ENCODE data around the gene ODR4. TPM values are rescaled to one million over a fixed set of nuclear protein-coding genes. Genes with fewer than 3 reads are reported as not detected.
"Not testable (repeated sequence)": the region's sequence is repeated elsewhere in the genome, so short reads cannot be mapped to it uniquely, and the experiment has no call there.

ODR4 gene
- polyA plus RNA-seq, 4 donors, result 28.3 to 36.9 (median 32.2) TPM

DNA sequence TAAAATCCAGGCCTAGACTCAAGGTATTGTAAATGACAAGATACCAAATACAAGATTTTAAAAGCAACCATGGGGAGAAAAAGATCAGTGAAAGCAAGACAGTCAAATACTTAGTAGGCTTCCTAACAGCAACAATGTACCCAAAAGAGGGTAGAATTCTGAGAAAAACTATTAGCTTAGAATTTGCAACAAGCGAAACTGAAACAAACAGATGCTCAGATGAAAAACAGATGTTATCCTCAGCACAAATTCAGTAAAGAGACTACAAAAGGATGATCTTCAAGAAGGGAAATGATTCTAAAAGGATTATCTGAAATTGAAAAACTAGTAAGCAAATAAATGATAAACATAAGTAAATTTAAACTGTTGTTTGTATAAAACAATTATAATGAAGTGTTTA lies 45.3 kb downstream of the ODR4 start:
- no peak for DNase-seq (ENCODE audit: low read depth in 4 of 4, low spot score in 3 of 4)

DNA sequence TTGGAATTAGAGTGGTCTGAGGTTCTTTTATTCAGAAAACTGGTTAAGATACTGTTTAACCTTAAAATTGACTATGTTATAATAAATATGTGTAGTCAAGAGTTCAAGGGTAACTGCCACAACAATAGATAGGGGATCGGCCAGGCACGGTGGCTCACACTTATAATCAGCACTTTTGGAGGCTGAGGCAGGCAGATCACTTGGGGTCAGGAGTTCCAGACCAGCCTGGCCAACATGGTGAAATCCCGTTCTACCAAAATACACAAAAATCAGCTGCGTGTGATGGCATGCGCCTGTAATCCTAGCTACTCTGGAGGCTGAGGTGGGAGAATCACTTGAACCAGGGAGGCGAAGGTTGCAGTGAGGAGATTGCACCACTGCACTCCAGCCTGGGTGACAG lies 45.8 kb downstream of the ODR4 start:
- DNase-seq (ENCODE audit: low read depth in 4 of 4, low spot score in 3 of 4), result no peak

DNA sequence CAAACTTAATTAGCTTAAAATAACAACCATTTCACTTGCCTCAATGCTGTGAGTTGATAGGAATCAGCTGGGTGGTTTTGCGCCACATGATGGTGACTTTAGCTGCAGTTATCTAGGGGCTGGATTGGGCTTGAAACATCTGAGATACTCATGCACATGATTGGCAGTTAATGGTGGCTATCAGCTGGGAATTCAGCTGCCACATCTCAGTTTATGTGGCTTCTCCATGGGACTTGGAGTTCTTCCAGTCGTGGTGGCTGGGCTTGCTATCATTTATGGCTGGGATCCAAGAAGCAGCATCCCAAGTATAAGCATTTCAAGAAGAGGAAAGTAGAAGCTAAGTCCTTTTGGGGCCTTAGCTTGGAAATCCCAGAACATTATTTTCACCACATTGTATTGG lies 48.9 kb downstream of the ODR4 start:
- DNase-seq (ENCODE audit: low read depth in 4 of 4, low spot score in 3 of 4), result no peak

DNA sequence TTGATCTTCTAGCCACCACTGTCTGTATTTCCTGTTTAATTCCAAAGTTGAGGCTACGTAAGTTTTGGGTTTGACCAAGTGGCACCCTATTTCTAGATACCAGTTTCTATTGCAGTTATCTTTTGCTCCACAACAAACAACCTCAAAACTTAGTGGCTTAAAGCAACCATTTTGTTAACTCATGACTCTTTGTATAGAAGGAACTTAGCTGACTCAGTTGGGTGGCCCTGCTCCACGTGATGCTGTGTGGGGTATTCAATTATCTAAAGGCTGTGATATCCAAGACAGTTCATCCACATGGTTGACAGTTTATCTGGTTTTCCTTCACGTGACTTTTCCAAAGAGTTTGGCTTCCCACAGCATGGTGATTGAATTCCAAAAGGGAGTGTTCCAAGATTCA lies 50.5 kb downstream of the ODR4 start:
- DNase-seq (ENCODE audit: low read depth in 4 of 4, low spot score in 3 of 4), result no peak

DNA sequence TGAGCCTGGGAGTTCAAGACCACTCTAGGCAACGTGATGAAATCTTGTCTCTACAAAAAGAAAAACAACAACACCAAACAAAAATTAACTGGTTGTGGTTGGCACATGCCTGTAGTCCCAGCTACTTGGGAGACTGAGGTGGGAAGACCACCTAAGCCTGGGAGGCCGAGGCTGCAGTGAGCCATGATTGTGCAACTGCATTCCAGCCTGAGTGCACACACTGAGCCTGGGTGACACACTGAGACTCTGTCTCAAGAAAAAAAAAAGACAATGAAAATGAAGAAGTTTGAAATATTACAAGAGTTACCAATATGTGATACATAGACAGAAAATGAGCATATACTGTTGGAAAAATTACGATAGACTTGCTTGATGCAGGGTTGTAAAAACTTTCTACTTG lies 53.4 kb downstream of the ODR4 start:
- no peak for DNase-seq (ENCODE audit: low read depth in 4 of 4, low spot score in 3 of 4)

DNA sequence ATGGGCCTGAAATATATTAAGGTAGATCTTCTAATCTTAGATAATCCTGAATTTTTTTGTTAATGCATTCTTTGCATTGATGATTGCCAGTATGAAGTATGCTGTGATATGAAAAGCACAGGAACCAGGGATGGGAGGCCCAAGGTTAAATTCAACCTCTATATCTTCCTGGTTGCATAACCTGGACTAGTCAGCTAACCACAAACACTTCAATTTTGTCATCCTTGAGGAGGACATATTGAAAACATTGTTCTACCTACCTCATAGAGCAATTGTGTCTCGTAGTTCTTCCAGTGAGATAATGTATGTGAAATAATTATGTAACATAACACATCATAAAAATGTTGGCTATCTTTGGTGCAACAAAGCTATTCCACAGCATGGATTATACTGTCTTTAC lies 59.7 kb downstream of the ODR4 start:
- no peak for DNase-seq (ENCODE audit: low read depth in 4 of 4, low spot score in 3 of 4)

DNA sequence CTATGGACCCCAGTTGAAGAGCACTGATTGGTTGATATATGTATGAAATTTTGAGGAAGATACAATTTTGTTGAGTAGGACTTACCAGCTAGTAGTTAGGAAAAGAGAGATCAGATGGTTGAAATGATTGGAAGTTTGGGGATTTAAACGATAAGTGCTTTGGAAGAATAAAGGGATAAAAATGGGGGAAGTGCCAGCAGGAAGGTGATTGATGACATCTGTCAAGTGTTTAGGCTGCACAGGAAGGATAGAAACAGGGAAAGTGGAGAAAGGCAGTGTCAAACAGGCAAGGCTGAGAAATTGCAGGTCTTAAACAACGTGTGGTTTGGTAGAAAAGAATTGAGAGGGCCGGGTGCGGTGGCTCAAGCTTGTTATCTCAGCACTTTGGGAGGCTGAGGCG lies 62.9 kb downstream of the ODR4 start:
- no peak for DNase-seq (ENCODE audit: low read depth in 4 of 4, low spot score in 3 of 4)

DNA sequence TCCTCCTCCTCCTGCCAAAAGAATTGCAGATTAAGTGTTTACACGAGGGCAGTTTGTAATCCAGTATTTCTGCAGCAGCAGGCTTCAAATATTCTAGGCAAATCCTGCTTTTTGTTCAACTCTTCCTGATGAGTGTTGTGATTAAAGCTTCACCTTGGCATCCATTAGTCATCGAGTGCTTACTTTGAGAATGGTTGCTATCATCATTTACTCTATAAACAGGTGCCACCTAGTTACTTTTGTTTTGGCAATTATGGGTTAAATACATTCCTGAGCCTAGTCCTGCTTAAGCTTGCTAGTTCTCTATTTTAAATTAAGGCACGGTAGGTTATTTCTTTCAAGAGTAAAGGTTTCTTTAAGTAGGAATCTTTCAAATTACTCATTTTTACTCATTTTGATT lies 64.9 kb downstream of the ODR4 start:
- DNase-seq (ENCODE audit: low read depth in 4 of 4, low spot score in 3 of 4), result no peak

DNA sequence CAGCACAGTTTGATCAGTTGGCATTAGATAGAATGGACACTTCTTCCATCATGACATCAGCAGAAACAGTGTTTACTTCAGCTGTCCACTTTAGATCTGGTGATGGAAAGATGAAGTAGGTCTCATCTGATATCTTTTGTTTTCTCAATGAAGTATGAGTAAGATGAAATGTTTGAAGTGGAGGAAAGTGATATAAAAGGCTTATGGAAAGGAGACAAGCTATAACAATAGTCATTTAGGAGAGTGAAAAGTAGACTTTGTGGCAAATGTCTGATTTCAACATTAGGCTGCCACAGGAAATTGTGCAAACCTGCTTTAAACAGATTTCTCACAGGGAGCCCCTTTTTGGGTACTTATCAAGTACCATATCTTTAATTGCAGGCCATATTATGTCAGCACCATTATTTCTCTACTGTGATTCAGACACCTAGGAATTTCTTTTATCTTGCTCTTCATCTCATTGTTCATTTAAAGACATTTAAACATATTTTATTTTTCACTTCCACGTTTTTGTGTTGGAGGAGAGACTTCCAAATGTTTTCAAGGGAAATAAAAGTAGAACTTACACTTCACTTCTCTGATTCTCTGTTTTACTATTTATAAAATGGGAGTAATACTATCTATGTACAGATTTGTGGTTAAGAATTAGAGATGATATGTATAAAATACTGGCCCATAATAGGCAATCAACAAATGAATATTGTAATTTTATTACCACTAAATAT lies 67.2 kb downstream of the ODR4 start:
- DNase-seq (ENCODE audit: low read depth in 4 of 4, low spot score in 3 of 4), result no peak

DNA sequence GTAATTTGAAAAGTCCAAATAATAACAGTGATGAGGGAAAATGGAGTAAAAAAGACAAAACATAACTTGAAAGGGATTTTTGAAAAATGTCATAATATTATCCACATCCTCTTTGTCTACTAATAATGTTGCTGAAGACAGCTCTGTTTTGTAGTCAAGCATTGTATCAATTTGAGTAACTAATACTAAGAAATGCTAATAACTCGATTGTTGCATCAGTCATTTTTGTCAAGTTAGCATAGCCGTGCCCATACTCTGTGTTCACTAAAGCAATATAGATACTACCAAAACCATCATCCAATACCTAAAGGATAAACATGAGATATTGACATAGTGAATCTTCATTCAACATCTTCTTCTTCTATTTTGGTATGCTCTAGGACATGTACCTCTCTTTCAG lies 68.0 kb downstream of the ODR4 start:
- DNase-seq (ENCODE audit: low read depth in 4 of 4, low spot score in 3 of 4), result no peak

DNA sequence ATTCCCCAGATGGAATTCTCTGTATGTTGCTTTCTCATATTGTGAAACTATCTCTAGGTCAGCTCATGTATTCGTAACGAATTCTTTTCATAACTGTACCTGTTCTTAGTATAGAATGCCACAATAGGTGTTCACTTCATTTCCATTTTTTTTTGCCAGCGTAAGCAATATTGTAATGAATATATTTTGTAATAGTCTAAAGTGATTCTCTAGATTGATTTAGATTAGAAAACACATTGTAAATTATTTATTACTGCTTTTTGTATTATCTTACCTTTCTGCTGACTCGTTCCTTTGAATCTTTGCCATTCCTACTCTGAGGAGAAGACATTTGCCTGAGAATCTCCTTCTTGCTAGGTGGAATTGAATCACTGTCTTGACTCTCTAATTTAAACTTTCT lies 70.5 kb downstream of the ODR4 start:
- DNase-seq (ENCODE audit: low read depth in 4 of 4, low spot score in 3 of 4), result no peak

DNA sequence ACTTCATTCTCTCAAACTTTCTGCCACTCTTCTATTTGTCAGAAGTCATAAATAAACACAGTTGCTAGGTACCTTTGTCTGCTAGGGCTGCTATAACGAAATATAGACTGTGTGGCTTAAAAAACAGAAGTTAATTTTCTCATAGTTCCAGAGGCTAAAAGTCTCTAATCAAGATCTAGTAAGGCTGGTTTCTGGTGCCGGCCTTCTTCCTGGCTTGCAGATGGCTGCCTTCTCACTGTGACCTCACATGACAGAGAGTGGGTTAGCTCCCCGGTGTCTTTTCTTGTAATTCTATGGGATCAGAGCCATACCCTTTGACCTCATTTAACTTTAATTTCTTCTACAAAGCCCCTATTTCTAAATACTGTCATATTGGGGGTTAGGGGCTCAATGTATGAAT lies 79.3 kb downstream of the ODR4 start:
- DNase-seq (ENCODE audit: low read depth in 4 of 4, low spot score in 3 of 4), result no peak

DNA sequence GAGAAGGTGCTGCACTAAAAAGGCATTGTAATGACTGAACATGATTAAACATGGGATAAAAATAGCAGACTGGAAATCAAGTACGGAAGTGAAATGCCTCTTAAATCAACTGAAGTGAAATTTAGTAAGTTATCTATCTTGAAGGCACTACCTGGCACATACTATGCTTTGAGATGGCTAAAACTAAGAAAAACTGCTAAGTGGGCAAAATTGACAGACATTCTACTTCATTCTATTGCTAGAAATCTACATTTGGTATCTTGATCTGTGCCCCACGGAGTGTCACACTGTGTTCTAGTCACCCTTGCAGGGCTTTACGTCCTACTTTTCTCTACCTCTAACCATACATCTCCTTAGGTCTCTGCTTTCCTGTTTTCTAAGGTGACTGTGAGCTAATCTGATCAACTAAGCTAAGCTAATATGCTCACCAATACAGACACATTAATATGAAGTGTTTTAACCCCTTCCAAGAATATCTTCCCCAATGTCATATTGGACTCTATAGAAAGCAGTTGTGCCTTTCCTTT lies 81.2 kb downstream of the ODR4 start:
- no peak for DNase-seq (ENCODE audit: low read depth in 4 of 4, low spot score in 3 of 4)

DNA sequence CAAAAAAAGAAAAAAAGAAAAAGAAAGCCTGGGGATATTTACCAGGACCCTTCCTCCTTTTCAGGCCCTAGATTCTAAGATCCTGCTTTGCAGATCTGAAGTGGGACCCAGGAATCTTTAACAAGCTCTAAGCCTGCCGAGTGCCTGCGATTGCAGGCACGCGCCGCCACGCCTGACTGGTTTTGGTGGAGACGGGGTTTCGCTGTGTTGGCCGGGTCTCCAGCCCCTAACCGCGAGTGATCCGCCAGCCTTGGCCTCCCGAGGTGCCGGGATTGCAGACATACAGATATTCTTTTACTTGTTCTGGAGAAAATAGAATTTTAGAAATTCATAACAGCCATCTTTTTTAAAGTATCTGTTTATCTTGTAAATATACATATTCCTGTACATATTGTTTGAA lies 83.5 kb downstream of the ODR4 start:
- not testable (repeated sequence) for DNase-seq (ENCODE audit: low read depth in 4 of 4, low spot score in 3 of 4)

DNA sequence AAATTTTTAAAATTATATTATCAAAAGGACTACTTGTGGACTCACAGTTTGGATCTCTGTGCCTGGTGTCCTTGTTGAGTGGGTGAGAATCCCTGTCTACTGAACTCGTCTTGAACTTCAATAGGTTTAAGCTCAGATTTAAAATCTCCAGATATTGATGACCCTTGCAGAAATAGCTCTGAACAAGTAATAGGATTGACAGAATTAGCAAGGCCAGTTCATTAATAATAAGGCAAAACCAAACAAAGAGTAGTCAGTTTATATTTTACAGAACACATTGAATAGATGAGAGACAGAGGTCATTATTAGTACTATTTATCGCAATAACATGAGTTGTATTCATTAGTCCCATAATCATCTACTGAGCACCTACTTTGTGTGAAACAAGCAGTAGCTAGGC lies 85.4 kb downstream of the ODR4 start, which contains the start of gene PDC:
PDC (minus strand) TSS at position 101 of the 400 bp plus-strand sequence. CDS start 11,655 bp downstream, outside the sequence.
- DNase-seq (ENCODE audit: low read depth in 4 of 4, low spot score in 3 of 4), result no peak

DNA sequence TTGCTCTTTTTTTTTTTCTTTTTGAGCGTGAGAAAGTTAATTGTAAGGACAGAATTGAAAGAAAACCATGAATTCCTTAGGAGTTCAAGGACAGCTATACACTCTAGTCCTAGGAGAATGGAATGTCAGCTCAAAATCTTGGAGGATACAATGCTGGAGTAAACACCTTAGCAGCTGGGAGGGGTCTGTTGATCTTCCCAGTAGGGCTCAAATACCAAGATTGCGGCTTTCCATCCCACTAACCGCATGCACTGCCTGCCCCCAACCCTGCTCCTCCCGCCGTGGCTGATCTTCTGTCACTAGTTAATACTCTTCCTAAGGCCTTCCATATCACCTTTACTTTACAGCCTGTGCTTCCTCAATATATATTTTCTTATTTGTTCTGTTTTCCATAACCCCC lies 87.9 kb downstream of the ODR4 start:
- DNase-seq (ENCODE audit: low read depth in 4 of 4, low spot score in 3 of 4), result no peak

DNA sequence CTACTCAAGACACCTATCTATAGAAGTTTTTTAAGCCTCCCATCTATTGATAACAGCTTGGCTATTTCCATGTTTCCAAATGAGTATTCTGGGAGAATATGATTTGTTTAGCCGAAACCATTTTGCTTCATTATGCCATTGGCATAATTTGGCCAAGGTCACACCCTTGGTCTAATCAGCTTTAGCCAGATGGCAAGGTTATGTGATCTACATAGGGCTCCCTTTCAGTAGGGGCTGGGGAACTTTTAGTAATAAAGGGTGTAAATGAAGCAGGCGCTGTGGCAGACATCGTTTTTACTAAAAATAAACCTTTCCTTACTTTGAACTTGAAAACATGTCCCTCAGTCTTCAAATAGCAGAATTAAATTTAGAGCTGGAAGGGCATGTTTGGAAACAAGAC lies 88.3 kb downstream of the ODR4 start:
- DNase-seq (ENCODE audit: low read depth in 4 of 4, low spot score in 3 of 4), result no peak

DNA sequence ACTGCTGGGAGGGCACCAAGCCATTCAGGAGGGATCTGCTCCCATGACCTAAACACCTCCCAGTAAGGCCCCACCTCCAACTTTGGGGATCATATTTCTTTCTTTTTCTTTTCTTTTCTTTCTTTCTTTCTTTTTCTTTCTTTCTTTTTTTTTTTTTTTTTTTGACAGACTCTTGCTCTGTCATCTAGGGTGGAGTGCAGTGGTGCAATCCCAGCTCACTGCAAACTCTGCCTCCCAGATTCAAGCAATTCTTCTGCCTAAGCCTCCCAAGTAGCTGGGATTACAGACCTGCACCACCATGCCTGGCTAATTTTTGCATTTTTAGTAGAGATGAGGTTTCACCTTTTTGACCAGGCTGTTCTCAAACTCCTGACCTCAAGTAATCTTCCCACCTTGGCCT lies 89.9 kb downstream of the ODR4 start:
- not testable (repeated sequence) for DNase-seq (ENCODE audit: low read depth in 4 of 4, low spot score in 3 of 4)

DNA sequence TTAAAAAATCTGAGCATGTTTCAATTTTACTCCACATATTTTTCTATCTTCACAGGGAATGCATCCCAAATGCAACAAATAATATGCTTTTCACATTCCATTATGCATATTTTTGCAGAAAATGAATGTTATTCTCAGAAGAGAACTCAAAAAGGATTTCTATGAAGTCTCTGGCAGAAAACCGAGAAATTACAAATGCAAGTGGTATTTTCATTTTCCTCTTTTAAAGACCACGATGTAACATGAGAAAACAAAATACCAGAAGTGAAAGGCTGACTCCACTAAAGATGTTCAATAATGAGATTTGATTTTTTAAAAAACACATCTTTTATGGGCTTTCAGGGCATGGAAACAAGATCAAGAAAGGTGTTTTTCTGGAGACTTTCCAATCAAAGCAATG lies 90.3 kb downstream of the ODR4 start:
- no peak for DNase-seq (ENCODE audit: low read depth in 4 of 4, low spot score in 3 of 4)

All from right renal pelvis (tissue), 4 donors.